Measurements from ENCODE around the gene TSPAN14. TPM values are rescaled to one million over a fixed set of nuclear protein-coding genes. Genes with fewer than 3 reads are reported as not detected.
"Not testable (repeated sequence)": the region's sequence is repeated elsewhere in the genome, so short reads cannot be mapped to it uniquely, and the experiment has no call there.

The TSPAN14 gene
- total RNA-seq, 4 donors from 2014 or later = 17.9 to 50.5 (median 38.4) TPM

DNA sequence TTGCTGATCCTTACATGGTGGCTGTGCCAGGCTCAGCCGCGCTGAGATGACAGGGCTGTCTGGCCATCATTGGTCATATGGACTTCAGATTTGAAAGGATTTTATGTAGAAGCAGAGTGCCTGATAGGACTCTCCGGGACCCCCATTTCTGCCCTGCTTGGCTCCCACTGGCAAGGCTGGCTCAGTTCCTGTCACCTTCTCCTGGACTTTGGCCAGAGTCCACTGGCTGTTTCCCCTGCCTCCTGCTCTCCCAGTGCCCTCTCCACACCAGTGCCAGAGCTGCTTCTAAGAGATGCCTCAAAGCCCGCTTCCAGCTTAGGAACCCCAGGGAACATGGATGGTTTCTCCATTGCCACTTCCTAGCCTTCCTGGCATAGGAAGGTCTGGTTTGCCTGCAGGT, 78.5 kb downstream of the TSPAN14 start:
- DNase-seq (ENCODE audit: extremely low spot score) = no peak
- Histone ChIP-seq H3K27me3 (no peaks in the 10 kb centered on the region), H3K4me3 (no peak overlapping the region), H3K27ac (replicated peaks in 1 of 4) (no peak overlapping the region), H3K9me3 (no peaks in the 10 kb centered on the region), H3K4me1 (peaks cover 6 to 17% (median 13%) of the 10 kb centered on the region in 4 donors), H3K36me3 (no peaks in the 10 kb centered on the region)
- TF ChIP-seq POLR2A (IDR thresholded peaks at IDR 0.05; ENCODE audit: low read depth) = no peak
- TF ChIP-seq POLR2AphosphoS5 (IDR thresholded peaks at IDR 0.05) = no peak
- TF ChIP-seq EP300 (IDR thresholded peaks at IDR 0.05) = no peak
- TF ChIP-seq, protein P1, sequence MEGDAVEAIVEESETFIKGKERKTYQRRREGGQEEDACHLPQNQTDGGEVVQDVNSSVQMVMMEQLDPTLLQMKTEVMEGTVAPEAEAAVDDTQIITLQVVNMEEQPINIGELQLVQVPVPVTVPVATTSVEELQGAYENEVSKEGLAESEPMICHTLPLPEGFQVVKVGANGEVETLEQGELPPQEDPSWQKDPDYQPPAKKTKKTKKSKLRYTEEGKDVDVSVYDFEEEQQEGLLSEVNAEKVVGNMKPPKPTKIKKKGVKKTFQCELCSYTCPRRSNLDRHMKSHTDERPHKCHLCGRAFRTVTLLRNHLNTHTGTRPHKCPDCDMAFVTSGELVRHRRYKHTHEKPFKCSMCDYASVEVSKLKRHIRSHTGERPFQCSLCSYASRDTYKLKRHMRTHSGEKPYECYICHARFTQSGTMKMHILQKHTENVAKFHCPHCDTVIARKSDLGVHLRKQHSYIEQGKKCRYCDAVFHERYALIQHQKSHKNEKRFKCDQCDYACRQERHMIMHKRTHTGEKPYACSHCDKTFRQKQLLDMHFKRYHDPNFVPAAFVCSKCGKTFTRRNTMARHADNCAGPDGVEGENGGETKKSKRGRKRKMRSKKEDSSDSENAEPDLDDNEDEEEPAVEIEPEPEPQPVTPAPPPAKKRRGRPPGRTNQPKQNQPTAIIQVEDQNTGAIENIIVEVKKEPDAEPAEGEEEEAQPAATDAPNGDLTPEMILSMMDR (IDR thresholded peaks at IDR 0.05) = no peak
- WGBS = 96% methylated on average over 4 of the region's 4 CpGs
- intact Hi-C loops (cut with DNase I) = no loop called here

DNA sequence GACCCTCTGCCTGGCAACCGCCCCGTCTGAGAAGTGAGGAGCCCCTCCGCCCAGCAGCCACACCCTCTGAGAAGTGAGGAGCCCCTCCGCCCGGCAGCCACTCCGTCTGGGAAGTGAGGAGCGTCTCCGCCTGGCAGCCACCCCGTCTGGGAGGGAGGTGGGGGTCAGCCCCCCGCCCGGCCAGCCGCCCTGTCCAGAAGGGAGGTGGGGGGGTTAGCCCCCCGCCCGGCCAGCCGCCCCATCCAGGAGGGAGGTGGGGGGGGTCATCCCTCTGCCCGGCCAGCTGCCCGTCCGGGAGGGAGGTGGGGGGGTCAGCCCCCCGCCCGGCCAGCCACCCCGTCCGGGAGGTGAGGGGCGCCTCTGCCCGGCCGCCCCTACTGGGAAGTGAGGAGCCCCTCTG, 79.9 kb downstream of the TSPAN14 start:
- intact Hi-C loops (cut with DNase I); H3K36me3 ChIP-seq; H3K27me3 ChIP-seq; H3K9me3 ChIP-seq; H3K27ac ChIP-seq (replicated peaks in 1 of 4); H3K4me3 ChIP-seq; DNase-seq (ENCODE audit: extremely low spot score): not testable (repeated sequence)
- H3K4me1 ChIP-seq = peaks cover 6 to 15% (median 13%) of the 10 kb centered on the region in 4 donors
- 95% methylated on average over 3 of the region's 25 CpGs for WGBS

DNA sequence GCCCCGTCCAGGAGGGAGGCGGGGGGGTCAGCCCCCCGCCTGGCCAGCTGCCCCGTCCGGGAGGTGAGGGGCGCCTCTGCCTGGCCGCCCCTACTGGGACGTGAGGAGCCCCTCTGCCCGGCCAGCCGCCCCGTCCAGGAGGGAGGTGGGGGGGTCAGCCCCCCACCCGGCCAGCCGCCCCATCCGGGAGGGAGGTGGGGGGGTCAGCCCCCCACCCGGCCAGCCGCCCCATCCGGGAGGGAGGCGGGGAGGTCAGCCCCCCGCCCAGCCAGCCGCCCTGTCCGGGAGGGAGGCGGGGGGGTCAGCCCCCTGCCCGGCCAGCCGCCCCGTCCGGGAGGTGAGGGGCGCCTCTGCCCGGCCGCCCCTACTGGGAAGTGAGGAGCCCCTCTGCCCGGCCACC, 80.5 kb downstream of the TSPAN14 start:
- H3K36me3 ChIP-seq; H3K9me3 ChIP-seq; H3K4me3 ChIP-seq; intact Hi-C loops (cut with DNase I); H3K27ac ChIP-seq (replicated peaks in 1 of 4); DNase-seq (ENCODE audit: extremely low spot score); H3K27me3 ChIP-seq: not testable (repeated sequence)
- H3K4me1 ChIP-seq = peaks cover 6 to 15% (median 13%) of the 10 kb centered on the region in 4 donors
- no CpG with 5 or more reads among the region's 30 CpGs for WGBS

DNA sequence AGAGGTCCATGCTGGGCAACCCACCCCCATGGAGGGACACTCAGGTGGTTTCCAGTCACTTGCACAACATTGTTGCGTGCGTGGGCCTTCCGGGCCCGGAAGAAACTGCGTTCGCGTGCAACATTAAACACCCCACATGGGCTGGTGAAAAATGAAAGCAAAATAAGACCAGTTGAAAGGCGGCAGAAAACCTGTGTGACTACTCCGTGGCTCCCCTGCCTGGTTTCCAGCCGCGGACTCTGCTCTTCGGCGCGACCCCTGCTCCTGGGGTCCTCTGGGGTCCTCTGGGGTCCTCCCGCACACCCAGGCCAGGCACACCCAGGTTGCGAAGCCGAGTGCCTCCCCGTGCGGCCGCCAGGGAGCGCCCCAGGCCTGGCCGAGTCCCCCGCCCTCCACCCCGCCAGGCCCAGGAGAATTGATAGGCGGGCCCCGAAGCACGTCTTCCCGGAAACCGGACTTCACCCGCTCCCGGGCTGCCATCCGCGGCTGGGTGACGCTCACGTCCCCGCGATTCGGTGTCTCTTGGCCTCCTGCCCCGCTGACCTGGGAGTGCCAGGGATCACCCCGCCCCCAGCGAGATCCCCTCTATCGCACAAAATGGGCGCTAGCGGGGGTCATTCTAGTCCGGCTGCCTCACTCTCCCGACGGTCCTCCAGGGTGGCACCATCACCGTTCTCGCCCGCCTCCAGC, 81.7 kb downstream of the TSPAN14 start:
- WGBS = 29% methylated on average over 21 of the region's 50 CpGs
- no peaks in the 10 kb centered on the region for H3K27me3 ChIP-seq
- peak overlapping the region; percentile 49 to 60 (median 54) for H3K4me3 ChIP-seq
- peak overlapping the region in 3 of 4 donors; percentile 30 to 62 (median 42) for H3K27ac ChIP-seq (replicated peaks in 1 of 4)
- H3K9me3 ChIP-seq = no peaks in the 10 kb centered on the region
- no peak for DNase-seq (ENCODE audit: extremely low spot score)
- peak in 1 of 2 donors; percentile 8 for TF ChIP-seq POLR2AphosphoS5 (IDR thresholded peaks at IDR 0.05)
- TF ChIP-seq, protein P1 (IDR thresholded peaks at IDR 0.05) = peak; percentile 52 to 83 (median 58)
- no peak for TF ChIP-seq POLR2A (IDR thresholded peaks at IDR 0.05; ENCODE audit: low read depth)
- no peaks in the 10 kb centered on the region for H3K36me3 ChIP-seq
- H3K4me1 ChIP-seq = peaks cover 6 to 12% (median 9%) of the 10 kb centered on the region in 4 donors
- intact Hi-C loops (cut with DNase I) = no loop called here

DNA sequence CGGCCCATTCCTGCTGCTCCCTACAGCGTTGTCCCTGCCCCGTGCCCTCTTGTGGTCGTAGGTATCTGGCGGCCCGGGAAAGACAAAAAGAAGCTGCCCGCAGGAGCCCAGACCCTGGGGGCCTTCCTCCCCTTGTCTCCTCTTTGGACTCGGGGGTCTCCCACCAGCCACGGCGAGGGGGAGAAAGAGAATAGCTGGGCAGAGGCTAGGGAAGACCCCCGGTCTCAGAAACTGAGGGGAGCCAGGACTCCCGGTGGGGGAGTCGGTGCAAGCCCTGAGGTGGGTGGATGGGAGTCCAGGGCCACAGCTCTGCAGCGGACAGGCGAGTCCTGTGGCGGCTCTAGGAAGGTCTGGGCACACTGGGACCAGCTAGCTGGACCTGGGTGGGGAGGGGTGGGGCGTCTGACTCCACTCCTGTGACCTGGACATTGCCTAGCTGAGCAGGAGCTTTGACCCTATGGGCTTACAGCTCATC, 82.3 kb downstream of the TSPAN14 start:
- intact Hi-C loops (cut with DNase I) = no loop called here
- H3K9me3 ChIP-seq = no peaks in the 10 kb centered on the region
- no peaks in the 10 kb centered on the region for H3K27me3 ChIP-seq
- no peaks in the 10 kb centered on the region for H3K36me3 ChIP-seq
- WGBS = 80% methylated on average over 17 of the region's 17 CpGs
- DNase-seq (ENCODE audit: extremely low spot score) = no peak
- TF ChIP-seq POLR2AphosphoS5 (IDR thresholded peaks at IDR 0.05) (no peak), EP300 (IDR thresholded peaks at IDR 0.05) (no peak), POLR2A (IDR thresholded peaks at IDR 0.05; ENCODE audit: low read depth) (no peak)
- TF ChIP-seq, protein P1 (IDR thresholded peaks at IDR 0.05) = no peak
- peak overlapping the region; percentile 49 to 60 (median 54) for H3K4me3 ChIP-seq
- peaks cover 7 to 12% (median 9%) of the 10 kb centered on the region in 4 donors for H3K4me1 ChIP-seq
- H3K27ac ChIP-seq (replicated peaks in 1 of 4) = peak overlapping the region in 3 of 4 donors; percentile 30 to 62 (median 42)

Data from esophagus muscularis mucosa (tissue), 4 donors.